HEK293 (cell line): ENCODE results near the gene KDELR1.

Source experiments
- CTCF ChIP-seq: fragments of 450-650 bp; formaldehyde crosslinking; IDR thresholded peaks from 2 replicates; pipeline ENCODE4 v1.5.1; 2016; ENCODE audit warnings: missing biosample characterization, missing genetic modification characterization
- IKZF3 ChIP-seq: fragments of 450-650 bp; IDR thresholded peaks from 2 replicates; pipeline ENCODE4 v1.5.0; 2018; ENCODE audit warnings: missing biosample characterization, mild to moderate bottlenecking, missing genetic modification characterization, moderate library complexity
- SP2 ChIP-seq: fragments of 450-650 bp; formaldehyde crosslinking; IDR thresholded peaks from 2 replicates; pipeline ENCODE4 v1.5.1; 2016; ENCODE audit warnings: missing biosample characterization, missing genetic modification characterization
- TCF7L2 ChIP-seq: IDR thresholded peaks from 2 replicates; pipeline ENCODE4 v1.6.1; 2011; ENCODE audit warnings: low read depth, mild to moderate bottlenecking, inconsistent platforms, low read length, moderate library complexity, borderline replicate concordance
- WT1 ChIP-seq: fragments of 450-650 bp; formaldehyde crosslinking; IDR thresholded peaks from 2 replicates; pipeline ENCODE4 v1.5.1; 2016; ENCODE audit warnings: missing biosample characterization, missing genetic modification characterization
- YY1 ChIP-seq: fragments of 450-650 bp; formaldehyde crosslinking; IDR thresholded peaks from 2 replicates; pipeline ENCODE4 v1.5.1; 2018; ENCODE audit warnings: missing biosample characterization, missing genetic modification characterization
- ZBTB6 ChIP-seq: fragments of 450-650 bp; formaldehyde crosslinking; IDR thresholded peaks from 2 replicates; pipeline ENCODE4 v1.5.1; 2017; ENCODE audit warnings: missing biosample characterization, missing genetic modification characterization
- ZFP3 ChIP-seq: fragments of 450-650 bp; formaldehyde crosslinking; IDR thresholded peaks from 2 replicates; pipeline ENCODE4 v1.5.1; 2016; ENCODE audit warnings: low read depth, missing biosample characterization, missing genetic modification characterization
- ZNF138 ChIP-seq: fragments of 450-650 bp; formaldehyde crosslinking; IDR thresholded peaks from 2 replicates; pipeline ENCODE4 v1.5.1; 2016; ENCODE audit warnings: missing biosample characterization, missing genetic modification characterization, borderline replicate concordance
- ZNF571 ChIP-seq: fragments of 450-650 bp; formaldehyde crosslinking; IDR thresholded peaks from 2 replicates; pipeline ENCODE4 v1.5.0; 2017; ENCODE audit warnings: missing biosample characterization, missing genetic modification characterization
- ZNF777 ChIP-seq: fragments of 450-650 bp; formaldehyde crosslinking; IDR thresholded peaks from 2 replicates; pipeline ENCODE4 v1.5.1; 2017; ENCODE audit warnings: missing biosample characterization, missing genetic modification characterization, borderline replicate concordance

GRCh38 chr19:48333467-48334384 is 57.6 kb downstream of the KDELR1 start:
- TF ChIP-seq ZNF138 (tag by site-specific recombination), result no peak
- TF ChIP-seq ZNF571 (tag by site-specific recombination), result no peak
- TF ChIP-seq YY1, result no peak
- TF ChIP-seq TCF7L2, result no peak
- peak; percentile 96 for TF ChIP-seq CTCF (tag by site-specific recombination)
- TF ChIP-seq ZBTB6, result no peak
- peak; percentile 51 for TF ChIP-seq SP2 (tag by site-specific recombination)
- peak; percentile 75; the same call in 1 of the 2 replicates for TF ChIP-seq ZNF777 (tag by site-specific recombination)
- TF ChIP-seq WT1 (tag by site-specific recombination), result no peak
- TF ChIP-seq ZFP3, result no peak
- 0 out of 2 replicates have a peak, but pooled peaks have one; percentile 36 for TF ChIP-seq IKZF3
